HCT116 (cell line): ENCODE measurements around the gene RPH3AL. TPM values are rescaled to one million over a fixed set of nuclear protein-coding genes. Genes with fewer than 3 reads are reported as not detected.

Experiments
- ATAC-seq: fragments of 200-7000 bp; cut with Tn5 transposase; 2 replicates; pipeline ENCODE4 v1.9.1; 2020; ENCODE audit warnings: mild to moderate bottlenecking, moderate library complexity
- BruUV-seq: library from RNA; stranded (reverse); fragments of 400-500 nt; replicated peaks from 2 replicates; lab custom pipeline; 2021; lab: Mats Ljungman, UMichigan
- CTCF ChIA-PET: fragments of 300-600 bp; sonication (Branson Sonifier 250); formaldehyde crosslinking; loops from one replicate; lab custom pipeline; 2021; ENCODE audit warnings: antibody characterized with exemption; lab: Charles Lee
- POLR2A ChIA-PET: fragments of 300-600, 350-600 bp; sonication (Branson Sonifier 250); formaldehyde crosslinking; loops from one replicate; lab custom pipeline; 2021; ENCODE audit warnings: antibody characterized with exemption; lab: Charles Lee
- RAD21 ChIA-PET, 2 experiments: fragments of 300-600 bp; sonication (Branson Sonifier 250); formaldehyde crosslinking; loops; one replicate each; lab custom pipeline; 2023; ENCODE audit warnings: low total read pairs in 2 of 2; ENCODE audit not compliant: uncharacterized antibody in 2 of 2, unreplicated experiment in 2 of 2, low non-redundant PET in 1 of 2; lab: Charles Lee
- DNase-seq: peaks from one replicate; pipeline ENCODE4 v3.0.0-alpha.2; 2010; ENCODE audit warnings: low read depth, low spot score
- H2AFZ ChIP-seq: fragments of 200-600 bp; shearing (Covaris generic), sonication (generic); 2 replicates; pipeline ENCODE4 v1.6.1; 2017; ENCODE audit warnings: low read depth, mixed run types, mixed read lengths, antibody characterized with exemption, low read length; ENCODE audit not compliant: poor library complexity, severe bottlenecking
- H3K27ac ChIP-seq: 2 replicates; pipeline ENCODE4 v1.5.1; 2012; ENCODE audit warnings: low read depth, low read length
- H3K27me3 ChIP-seq: fragments of 200-600 bp; sonication (generic); 2 replicates; pipeline ENCODE4 v1.6.1; 2016; ENCODE audit warnings: mixed run types, low read length, mixed read lengths; ENCODE audit not compliant: insufficient read depth
- H3K36me3 ChIP-seq, 2 experiments: fragments of 200-500 bp in 1 of 2; fragments of 200-600 bp in 1 of 2; sonication (Bioruptor generic) in 1 of 2; sonication (generic) in 1 of 2; 2 replicates each; pipeline versions ENCODE4 v1.5.1 to v1.6.1; 2014 to 2016; ENCODE audit warnings: low read length in 2 of 2, inconsistent platforms in 1 of 2, mixed read lengths in 1 of 2, mixed run types in 1 of 2; ENCODE audit not compliant: insufficient read depth in 2 of 2, control insufficient read depth in 1 of 2
- H3K4me1 ChIP-seq, 2 experiments: fragments of 200-600 bp in 1 of 2; sonication (generic) in 1 of 2; 2 replicates each; pipeline versions ENCODE4 v1.5.1 to v1.6.1; 2012 to 2017; ENCODE audit warnings: low read length in 2 of 2, inconsistent platforms in 1 of 2, mild to moderate bottlenecking in 1 of 2, mixed read lengths in 1 of 2, mixed run types in 1 of 2, moderate library complexity in 1 of 2; ENCODE audit not compliant: insufficient read depth in 2 of 2, control insufficient read depth in 1 of 2
- H3K4me2 ChIP-seq: fragments of 200-600 bp; sonication (generic); 2 replicates; pipeline ENCODE4 v1.6.1; 2017; ENCODE audit warnings: mixed run types, low read length, mixed read lengths
- H3K4me3 ChIP-seq, 2 experiments: fragments of 200-600 bp in 1 of 2; sonication (generic) in 1 of 2; replicated peaks in 1 of 2; 2 replicates each; pipeline ENCODE4 v1.5.1; 2011 to 2016; ENCODE audit warnings: low read length in 2 of 2, control low read depth in 1 of 2, low read depth in 1 of 2, mild to moderate bottlenecking in 1 of 2, mixed read lengths in 1 of 2, mixed run types in 1 of 2
- H3K79me2 ChIP-seq: fragments of 200-600 bp; sonication (generic); 2 replicates; pipeline ENCODE4 v1.6.1; 2017; ENCODE audit warnings: mild to moderate bottlenecking, mixed run types, low read length, moderate library complexity, mixed read lengths; ENCODE audit not compliant: insufficient read depth
- H3K9ac ChIP-seq: fragments of 200-600 bp; sonication (generic); 2 replicates; pipeline ENCODE4 v1.6.1; 2016; ENCODE audit warnings: low read length, mixed read lengths
- H3K9me2 ChIP-seq: fragments of 200-600 bp; sonication (generic), shearing (Covaris generic); 2 replicates; pipeline ENCODE4 v1.6.1; 2017; ENCODE audit warnings: mixed run types, mild to moderate bottlenecking, moderate library complexity; ENCODE audit not compliant: insufficient read depth
- H3K9me3 ChIP-seq, 2 experiments: fragments of 200-500 bp in 1 of 2; fragments of 200-600 bp in 1 of 2; sonication (Bioruptor generic) in 1 of 2; sonication (generic) in 1 of 2; 2 replicates each; pipeline ENCODE4 v1.6.1; 2014 to 2017; ENCODE audit warnings: low read length in 2 of 2, mixed read lengths in 2 of 2, inconsistent platforms in 1 of 2, low read depth in 1 of 2, mild to moderate bottlenecking in 1 of 2, mixed run types in 1 of 2, moderate library complexity in 1 of 2; ENCODE audit not compliant: control insufficient read depth in 1 of 2, insufficient read depth in 1 of 2
- H4K20me1 ChIP-seq: fragments of 200-600 bp; sonication (generic), shearing (Covaris generic); 2 replicates; pipeline ENCODE4 v1.6.1; 2017; ENCODE audit warnings: mixed run types, mild to moderate bottlenecking, moderate library complexity; ENCODE audit not compliant: insufficient read depth
- CEBPB ChIP-seq: IDR thresholded peaks from 2 replicates; pipeline ENCODE4 v1.6.1; 2012; ENCODE audit warnings: low read depth
- MAX ChIP-seq: IDR thresholded peaks from 2 replicates; pipeline ENCODE4 v1.6.1; 2012
- RAD21 ChIP-seq: IDR thresholded peaks from 2 replicates; pipeline ENCODE4 v1.6.1; 2012; ENCODE audit warnings: low read depth, mild to moderate bottlenecking
- SRF ChIP-seq: IDR thresholded peaks from 2 replicates; pipeline ENCODE4 v1.6.1; 2012; ENCODE audit warnings: low read depth
- TCF7L2 ChIP-seq: IDR thresholded peaks from 2 replicates; pipeline ENCODE4 v1.7.0; 2011; ENCODE audit warnings: borderline replicate concordance, inconsistent platforms; ENCODE audit not compliant: insufficient read depth, insufficient read length; ENCODE audit errors: extremely low read depth
- YY1 ChIP-seq: IDR thresholded peaks from 2 replicates; pipeline ENCODE4 v1.6.1; 2011; ENCODE audit warnings: low read length, low read depth, moderate library complexity, mild to moderate bottlenecking; ENCODE audit not compliant: insufficient replicate concordance; ENCODE audit errors: extremely low read depth
- ZFX ChIP-seq: fragments of 450-650 bp; IDR thresholded peaks from 2 replicates; pipeline ENCODE4 v1.6.1; 2017
- ZNF274 ChIP-seq: fragments of 200-500 bp; sonication (Bioruptor generic); IDR thresholded peaks from 2 replicates; pipeline ENCODE4 v1.6.1; 2014; ENCODE audit warnings: mild to moderate bottlenecking, low read depth, low read length, inconsistent platforms
- intact Hi-C: fragments of 100-400 bp; cut with micrococcal nuclease; formaldehyde crosslinking; loops from 2 replicates; pipeline ENCODE4 v1.10.0; 2022
- total RNA-seq: library from RNA; stranded (reverse); gene quantifications from one replicate; pipeline ENCODE4 v1.2.1, GENCODE V29; 2021; ENCODE audit not compliant: unreplicated experiment
- TF ChIP-seq, protein P1 (sequence below): IDR thresholded peaks from 2 replicates; pipeline ENCODE4 v1.6.1; 2012
- TF ChIP-seq, protein P2 (sequence below), 3 experiments: fragments of 200-600 bp in 1 of 3; sonication (generic) in 1 of 3; IDR thresholded peaks in 2 of 3; conservative IDR thresholded peaks in 1 of 3; 2 replicates each; pipeline ENCODE4 v1.5.1; 2012 to 2017; ENCODE audit warnings: low read depth in 2 of 3, low read length in 2 of 3, antibody characterized with exemption in 1 of 3, borderline replicate concordance in 1 of 3, control low read depth in 1 of 3, mild to moderate bottlenecking in 1 of 3, mixed read lengths in 1 of 3, mixed run types in 1 of 3, moderate library complexity in 1 of 3; ENCODE audit not compliant: insufficient read depth in 1 of 3

RPH3AL gene
- total RNA-seq, 1 experiment from 2014 or later: 17.0 TPM

DNA sequence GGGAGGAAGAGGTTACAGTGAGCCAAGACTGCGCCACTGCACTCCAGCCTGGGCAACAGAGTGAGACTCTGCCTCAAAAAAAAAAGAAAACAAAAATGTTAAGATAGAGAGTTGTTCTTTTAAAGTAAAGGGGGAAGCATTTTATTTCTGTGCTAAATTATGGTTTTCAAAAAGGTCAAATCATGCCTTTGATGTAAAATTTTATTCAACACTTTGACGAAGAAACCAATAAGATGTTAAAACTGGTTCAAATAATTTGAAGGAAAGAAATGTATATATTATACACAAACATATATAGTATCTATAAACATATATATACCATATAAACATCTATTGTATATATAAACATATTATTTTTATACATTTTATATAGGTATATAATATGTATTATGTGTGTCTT lies 43.4 kb upstream of the RPH3AL start:
- H3K79me2 ChIP-seq: no peaks in the 10 kb centered on the region
- intact Hi-C loops: no loop called here
- ChIA-PET POLR2A (no interaction called here), RAD21 (no interaction called here), CTCF (no interaction called here)
- no peaks in the 10 kb centered on the region for H3K9me3 ChIP-seq
- ATAC-seq (no peak), DNase-seq (no peak)
- no peak overlapping the region for H3K4me2 ChIP-seq
- H4K20me1 ChIP-seq: no peaks in the 10 kb centered on the region
- no peaks in the 10 kb centered on the region for H3K4me1 ChIP-seq
- H3K9ac ChIP-seq: no peak overlapping the region
- no peaks in the 10 kb centered on the region for H3K36me3 ChIP-seq
- TF ChIP-seq YY1 (no peak), ZFX (no peak), MAX (no peak), CEBPB (no peak), RAD21 (no peak), ZNF274 (no peak), TCF7L2 (no peak), SRF (no peak)
- TF ChIP-seq, protein P1, sequence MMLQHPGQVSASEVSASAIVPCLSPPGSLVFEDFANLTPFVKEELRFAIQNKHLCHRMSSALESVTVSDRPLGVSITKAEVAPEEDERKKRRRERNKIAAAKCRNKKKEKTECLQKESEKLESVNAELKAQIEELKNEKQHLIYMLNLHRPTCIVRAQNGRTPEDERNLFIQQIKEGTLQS: no peak
- TF ChIP-seq, protein P2, sequence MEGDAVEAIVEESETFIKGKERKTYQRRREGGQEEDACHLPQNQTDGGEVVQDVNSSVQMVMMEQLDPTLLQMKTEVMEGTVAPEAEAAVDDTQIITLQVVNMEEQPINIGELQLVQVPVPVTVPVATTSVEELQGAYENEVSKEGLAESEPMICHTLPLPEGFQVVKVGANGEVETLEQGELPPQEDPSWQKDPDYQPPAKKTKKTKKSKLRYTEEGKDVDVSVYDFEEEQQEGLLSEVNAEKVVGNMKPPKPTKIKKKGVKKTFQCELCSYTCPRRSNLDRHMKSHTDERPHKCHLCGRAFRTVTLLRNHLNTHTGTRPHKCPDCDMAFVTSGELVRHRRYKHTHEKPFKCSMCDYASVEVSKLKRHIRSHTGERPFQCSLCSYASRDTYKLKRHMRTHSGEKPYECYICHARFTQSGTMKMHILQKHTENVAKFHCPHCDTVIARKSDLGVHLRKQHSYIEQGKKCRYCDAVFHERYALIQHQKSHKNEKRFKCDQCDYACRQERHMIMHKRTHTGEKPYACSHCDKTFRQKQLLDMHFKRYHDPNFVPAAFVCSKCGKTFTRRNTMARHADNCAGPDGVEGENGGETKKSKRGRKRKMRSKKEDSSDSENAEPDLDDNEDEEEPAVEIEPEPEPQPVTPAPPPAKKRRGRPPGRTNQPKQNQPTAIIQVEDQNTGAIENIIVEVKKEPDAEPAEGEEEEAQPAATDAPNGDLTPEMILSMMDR (IDR thresholded peaks at IDR 0.05 in 2 of 3, conservative IDR thresholded peaks at IDR 0.05 in 1 of 3; ENCODE audit: borderline replicate concordance in 1 of 3, insufficient read depth in 1 of 3, low read depth in 2 of 3, low read length in 2 of 3): no peak
- no peak overlapping the region for H3K27ac ChIP-seq
- H3K9me2 ChIP-seq: no peaks in the 10 kb centered on the region
- H2AFZ ChIP-seq: no peak overlapping the region
- no peaks in the 10 kb centered on the region for H3K27me3 ChIP-seq
- BruUV-seq: no TSS peak
- no peak overlapping the region for H3K4me3 ChIP-seq
